Activated CD4-positive, alpha-beta T cell treated with anti-CD3 and anti-CD28 coated beads for 24 hours (primary cell): Measurements from ENCODE around the gene BBS1.
A peak's percentile ranks its signal among the peaks of the same experiment; 100 is the strongest.
"Not testable (repeated sequence)": the region's sequence is repeated elsewhere in the genome, so short reads cannot be mapped to it uniquely, and the experiment has no call there.

Experiments used
- DNase-seq, 2 donors: peaks; one replicate each; pipeline ENCODE4 v3.0.0-alpha.2; 2020; ENCODE audit warnings: low read depth in 2 of 2

BBS1 gene

GRCh38 chr11:66510271-66510989 is at the start of gene BBS1:
BBS1 (plus strand) TSS chr11:66510635; CDS start chr11:66510660, 25 bp downstream.
- DNase-seq: peak; percentile 78 to 79

DNA sequence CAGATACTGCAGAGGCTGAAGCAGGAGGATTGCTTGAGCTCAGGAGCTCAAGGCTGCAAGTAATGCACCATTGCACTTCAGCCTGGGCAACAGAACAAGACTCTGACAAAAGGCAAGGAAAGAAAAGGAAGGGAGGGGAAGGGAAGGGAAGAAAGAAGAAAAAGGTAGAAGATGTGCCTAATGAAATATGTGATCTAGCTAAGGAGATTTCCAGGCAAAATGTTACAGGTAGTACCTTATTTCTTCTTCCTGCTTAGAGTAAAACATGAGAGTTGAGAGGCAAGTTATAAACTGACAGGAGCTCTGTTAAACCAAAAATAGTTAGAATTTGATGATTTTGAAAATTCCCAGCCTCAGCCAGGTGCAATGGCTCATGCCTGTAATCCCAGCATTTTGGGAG is 48.4 kb upstream of the BBS1 start:
- no peak for DNase-seq

GRCh38 chr11:66462911-66463310 is 47.5 kb upstream of the BBS1 start:
- no peak for DNase-seq

GRCh38 chr11:66464116-66464515 is 46.3 kb upstream of the BBS1 start:
- DNase-seq: not testable (repeated sequence)

- DNase-seq: no peak
Measured at GRCh38 chr11:66464916-66465315, 45.5 kb upstream of the BBS1 start.

GRCh38 chr11:66465373-66466224 is 44.8 kb upstream of the BBS1 start:
- no peak for DNase-seq

DNA sequence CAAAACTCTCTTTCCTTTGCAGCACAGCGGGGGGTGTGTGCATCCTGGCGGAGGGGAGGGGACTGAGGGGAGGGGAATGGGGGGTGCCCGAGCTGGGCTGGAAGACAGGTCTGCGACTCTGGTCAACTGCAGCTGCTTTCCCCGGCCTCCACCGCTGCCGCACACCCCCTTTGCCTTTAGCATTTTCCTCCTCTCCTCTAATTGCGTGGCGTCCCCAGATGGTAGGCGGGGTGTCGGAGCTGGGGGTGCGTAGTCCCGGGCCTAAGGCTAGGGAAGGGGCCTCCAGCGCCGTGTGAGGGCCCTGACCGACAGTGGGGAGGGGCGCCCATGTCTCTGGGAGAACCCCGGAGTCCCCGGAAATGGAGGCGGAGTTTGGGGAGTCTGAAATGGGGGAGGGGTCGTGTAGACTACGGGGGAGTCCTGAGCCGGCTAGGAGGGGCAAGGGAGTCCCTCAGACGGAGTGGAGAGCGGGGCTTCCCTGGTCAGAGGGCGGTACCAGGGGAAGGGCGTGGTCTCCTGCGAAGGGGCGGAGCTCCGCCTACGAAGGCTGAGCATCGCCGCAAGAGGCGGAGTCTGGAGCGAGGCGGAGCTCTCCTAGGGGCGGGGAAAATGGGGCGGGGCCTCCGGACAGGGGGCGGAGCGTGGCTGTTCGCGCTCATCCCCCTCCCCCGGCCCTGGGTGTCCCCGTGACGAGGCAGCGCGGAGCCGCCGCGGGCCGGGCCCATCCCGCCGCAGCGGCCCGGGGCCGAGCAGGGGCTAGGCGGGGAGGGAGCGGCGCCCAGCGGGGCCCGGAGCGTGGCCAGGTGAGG is 44.0 kb upstream of the BBS1 start, which contains the start of gene PELI3:
PELI3 (plus strand) TSS at position 681 of the 809 bp plus-strand sequence. CDS start 1,224 bp downstream, outside the sequence.
- peak; percentile 89 to 96 for DNase-seq

GRCh38 chr11:66467034-66467659 is 43.3 kb upstream of the BBS1 start:
- no peak for DNase-seq

DNA sequence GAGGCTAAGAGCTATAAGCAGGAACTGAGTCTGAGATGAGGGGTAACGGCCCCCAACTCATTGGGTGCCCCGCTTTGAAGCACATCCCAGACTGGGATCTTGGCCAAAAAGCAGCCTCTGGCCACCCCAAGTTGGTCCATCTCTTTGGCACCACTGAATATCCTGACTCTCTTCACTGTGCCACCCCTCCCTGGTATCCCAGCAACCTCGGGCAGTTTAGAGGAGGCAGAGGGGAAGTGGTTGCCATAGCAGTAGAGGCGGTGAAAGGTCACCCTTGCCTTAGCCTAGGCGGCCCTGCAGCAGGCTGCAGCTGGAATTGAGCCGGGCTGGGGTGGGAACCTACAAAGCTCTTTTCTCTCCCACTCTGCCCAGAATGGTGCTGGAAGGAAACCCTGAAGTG is 42.7 kb upstream of the BBS1 start:
- no peak for DNase-seq

- no peak for DNase-seq
Measured at GRCh38 chr11:66468691-66469090, 41.7 kb upstream of the BBS1 start.

DNA sequence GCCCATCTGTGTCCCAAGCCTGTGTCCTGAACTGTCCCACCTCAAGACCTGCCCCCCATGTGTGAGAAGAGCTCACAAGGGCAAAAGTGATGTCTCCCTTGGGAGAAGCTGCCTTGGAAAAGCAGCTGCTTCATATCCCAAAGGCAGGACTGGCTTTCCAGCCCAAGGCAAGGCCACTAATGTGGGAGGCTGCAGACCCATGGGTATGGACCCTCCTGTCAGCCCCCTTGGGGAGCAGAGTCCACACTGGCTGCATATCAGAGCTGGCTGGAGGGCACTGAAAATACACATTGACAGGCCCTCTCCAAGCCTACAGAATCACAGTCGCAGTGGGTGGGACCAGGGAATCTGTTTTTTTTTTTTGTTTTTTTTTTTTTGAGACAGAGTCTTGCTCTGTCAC is 41.0 kb upstream of the BBS1 start:
- DNase-seq: no peak

GRCh38 chr11:66470015-66470414 is 40.4 kb upstream of the BBS1 start:
- no peak for DNase-seq

GRCh38 chr11:66471142-66471541 is 39.3 kb upstream of the BBS1 start:
- DNase-seq: no peak

DNA sequence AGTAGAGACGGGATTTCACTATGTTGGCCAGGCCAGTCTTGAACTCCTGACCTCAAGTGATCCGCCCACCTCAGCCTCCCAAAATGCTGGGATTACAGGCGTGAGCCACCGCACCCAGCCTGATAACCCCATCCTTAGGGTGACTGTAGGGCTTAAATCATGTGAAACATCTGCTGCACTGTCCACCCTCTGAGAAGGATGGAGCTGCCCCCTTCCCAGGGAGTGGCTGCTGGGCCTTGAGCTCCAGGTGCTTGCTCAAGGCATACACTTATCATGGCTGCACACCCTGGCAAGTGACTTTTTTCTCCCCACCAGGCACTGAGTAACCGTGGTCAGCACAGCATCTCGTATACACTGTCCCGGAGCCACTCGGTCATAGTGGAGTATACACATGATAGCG is 38.4 kb upstream of the BBS1 start:
- DNase-seq: no peak

DNA sequence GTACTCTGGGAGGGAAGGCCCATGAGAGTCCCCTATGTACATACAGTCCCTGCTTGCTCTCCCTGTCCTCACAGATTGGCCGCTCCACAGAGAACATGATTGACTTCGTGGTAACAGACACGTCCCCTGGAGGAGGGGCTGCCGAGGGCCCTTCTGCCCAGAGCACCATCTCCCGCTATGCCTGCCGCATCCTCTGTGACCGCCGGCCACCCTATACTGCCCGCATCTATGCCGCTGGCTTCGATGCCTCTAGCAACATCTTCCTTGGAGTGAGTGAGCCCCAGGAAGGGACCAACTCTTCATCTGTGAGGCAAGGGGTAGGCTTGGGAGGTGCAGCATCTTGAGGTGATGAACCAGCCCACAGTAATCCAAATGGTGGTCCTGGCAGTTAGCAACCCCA is 37.3 kb upstream of the BBS1 start:
- DNase-seq: no peak

DNA sequence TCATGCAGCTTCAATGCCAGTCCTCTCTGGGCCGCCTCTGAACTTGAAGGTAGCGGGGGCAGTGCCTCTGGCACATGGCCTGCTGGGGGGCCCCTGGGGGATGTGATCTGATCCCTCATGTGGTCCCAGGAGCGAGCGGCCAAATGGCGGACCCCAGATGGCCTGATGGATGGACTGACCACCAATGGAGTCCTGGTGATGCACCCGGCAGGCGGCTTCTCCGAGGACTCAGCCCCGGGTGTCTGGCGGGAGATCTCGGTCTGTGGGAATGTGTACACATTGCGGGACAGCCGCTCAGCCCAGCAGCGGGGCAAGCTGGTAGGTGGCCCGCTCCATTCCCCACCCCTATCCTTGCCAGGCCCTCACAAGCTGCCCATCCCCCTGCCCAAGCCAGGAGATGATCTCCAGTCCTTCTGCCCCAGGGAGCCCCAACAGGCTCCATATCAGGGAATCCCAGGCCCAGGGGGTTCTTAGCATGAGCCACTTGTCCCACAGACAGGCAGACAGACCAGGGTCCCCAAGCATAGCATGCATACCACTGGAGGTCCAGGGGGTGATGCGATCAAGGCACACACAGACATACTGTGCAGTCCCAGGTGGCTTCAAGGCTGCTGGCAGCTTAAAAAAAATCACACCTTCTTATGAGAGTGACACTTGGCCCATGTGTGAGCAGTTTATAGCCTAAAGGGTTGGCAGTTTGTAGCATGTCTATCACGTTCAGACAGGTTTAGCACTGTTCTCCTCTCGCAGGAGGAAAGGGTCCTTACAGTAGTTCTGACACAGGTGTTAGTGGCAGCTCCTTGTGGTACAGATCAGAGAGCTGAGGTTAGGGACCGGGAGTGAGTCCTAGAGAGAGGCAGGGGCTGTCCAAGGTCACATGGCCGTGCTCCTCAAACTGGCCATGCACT is 36.6 kb upstream of the BBS1 start:
- DNase-seq: no peak

- DNase-seq: no peak
Measured at GRCh38 chr11:66475349-66476172, 34.9 kb upstream of the BBS1 start.

DNA sequence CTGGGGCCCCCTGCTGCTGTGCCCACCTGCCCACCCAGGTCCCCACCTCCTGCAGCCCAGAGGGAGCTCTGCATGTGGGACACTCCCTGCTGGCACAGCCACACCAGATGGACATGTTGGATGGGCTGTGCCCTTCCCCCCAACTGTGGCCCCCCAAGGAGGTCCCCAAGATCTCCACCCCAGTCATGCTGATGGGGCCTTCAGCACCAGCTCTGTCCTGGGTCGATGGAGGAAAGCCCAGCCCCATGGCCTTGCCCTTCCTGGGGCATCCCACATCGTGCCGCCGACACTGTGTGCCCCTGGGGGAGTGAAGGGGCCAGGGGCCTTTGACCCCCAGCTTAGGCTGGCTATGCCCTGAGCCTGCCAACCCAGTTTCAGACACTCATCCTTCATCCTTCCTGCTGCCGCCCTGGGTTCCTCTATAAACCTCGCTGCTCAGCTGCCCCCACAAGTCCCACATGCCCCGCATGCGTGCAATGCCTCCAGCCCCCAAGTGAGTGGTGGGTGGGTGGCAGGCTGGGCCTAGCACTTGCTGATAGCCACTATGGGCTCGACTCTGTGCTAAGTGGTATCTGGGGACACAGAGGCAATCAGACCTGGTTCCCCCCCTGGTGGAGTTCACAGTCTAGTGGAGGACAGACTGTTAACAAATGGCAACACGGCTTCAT is 34.1 kb upstream of the BBS1 start:
- no peak for DNase-seq

- no peak for DNase-seq
Measured at GRCh38 chr11:66476841-66477251, 33.6 kb upstream of the BBS1 start.
